HepG2 (cell line): ENCODE results near the gene SSU72. TPM values are rescaled to one million over a fixed set of nuclear protein-coding genes. Genes with fewer than 3 reads are reported as not detected.
A peak's percentile ranks its signal among the peaks of the same experiment; 100 is the strongest.

Source experiments
- ATAC-seq: fragments of 200-7000 bp; cut with Tn5 transposase; 3 replicates; pipeline ENCODE4 v1.9.1; 2020; ENCODE audit warnings: mild to moderate bottlenecking, moderate library complexity
- BruUV-seq: library from RNA; stranded (reverse); fragments of 400-500 nt; replicated peaks from 2 replicates; lab custom pipeline; 2021; lab: Mats Ljungman, UMichigan
- CTCF ChIA-PET: fragments of 300-600 bp; formaldehyde crosslinking; extraction: SDS; loops from one replicate; lab custom pipeline; 2021; ENCODE audit warnings: low total read pairs, inconsistent platforms, low intra/inter-chr PET ratio; lab: Yijun Ruan, JAX
- POLR2A ChIA-PET: fragments of 350-600 bp; sonication (Branson Sonifier 250); formaldehyde crosslinking; loops from one replicate; lab custom pipeline; 2020; ENCODE audit warnings: antibody characterized with exemption, inconsistent platforms; lab: Yijun Ruan, JAX
- DNase-seq: peaks from one replicate; pipeline ENCODE4 v3.0.0-alpha.2; 2015; ENCODE audit warnings: low spot score
- FAIRE-seq: peaks from 3 replicates; lab custom pipeline; 2011; peaks lifted over from hg19 to GRCh38; lab: Jason Lieb, UNC
- H2AFZ ChIP-seq: one replicate; pipeline ENCODE4 v1.6.1; 2011; ENCODE audit warnings: low read length, inconsistent platforms
- H3K27ac ChIP-seq: fragments of 300-600 bp; 3 replicates; pipeline ENCODE4 v1.8.0; 2011; ENCODE audit warnings: mixed run types, mild to moderate bottlenecking, mixed read lengths, low read length, inconsistent platforms; ENCODE audit not compliant: insufficient read depth; ENCODE audit errors: extremely low read length
- H3K27me3 ChIP-seq, 2 experiments: fragments of 200-600 bp in 1 of 2; 2 replicates in 1 of 2; 3 replicates in 1 of 2; pipeline versions ENCODE4 v1.6.0 to v1.8.0; 2011; ENCODE audit warnings: low read length in 2 of 2, mild to moderate bottlenecking in 2 of 2, moderate library complexity in 2 of 2, inconsistent platforms in 1 of 2; ENCODE audit not compliant: insufficient read depth in 2 of 2, control insufficient read depth in 1 of 2
- H3K36me3 ChIP-seq, 2 experiments: fragments of 200-600 bp in 1 of 2; replicated peaks in 1 of 2; 2 replicates in 1 of 2; 3 replicates in 1 of 2; pipeline versions ENCODE4 v1.5.1 to v1.8.0; 2011; ENCODE audit warnings: low read length in 2 of 2, inconsistent platforms in 1 of 2; ENCODE audit not compliant: insufficient read depth in 2 of 2, control insufficient read depth in 1 of 2
- H3K4me1 ChIP-seq: 2 replicates; pipeline ENCODE4 v1.5.1; 2012; ENCODE audit warnings: low read length, inconsistent platforms; ENCODE audit not compliant: insufficient read depth
- H3K4me2 ChIP-seq: 2 replicates; pipeline ENCODE4 v1.6.0; 2011; ENCODE audit warnings: low read depth, low read length, inconsistent platforms
- H3K4me3 ChIP-seq, 3 experiments: fragments of 200-600 bp in 1 of 3; sonication (generic), shearing (Covaris generic) in 1 of 3; replicated peaks in 1 of 3; 2 replicates each; pipeline ENCODE4 v1.5.1; 2011 to 2016; ENCODE audit warnings: low read length in 3 of 3, inconsistent platforms in 2 of 3, low read depth in 2 of 3, mild to moderate bottlenecking in 2 of 3, control low read depth in 1 of 3, mixed read lengths in 1 of 3; ENCODE audit not compliant: insufficient read depth in 1 of 3
- H3K79me2 ChIP-seq: one replicate; pipeline ENCODE4 v1.6.1; 2011; ENCODE audit warnings: low read length, inconsistent platforms; ENCODE audit not compliant: insufficient read depth
- H3K9ac ChIP-seq: 2 replicates; pipeline ENCODE4 v1.6.0; 2011; ENCODE audit warnings: mild to moderate bottlenecking, low read depth, low read length, inconsistent platforms; ENCODE audit not compliant: insufficient read depth
- H3K9me3 ChIP-seq: 2 replicates; pipeline ENCODE4 v1.5.1; 2012; ENCODE audit warnings: mild to moderate bottlenecking, low read length
- H4K20me1 ChIP-seq: 2 replicates; pipeline ENCODE4 v1.6.0; 2011; ENCODE audit warnings: inconsistent platforms, mild to moderate bottlenecking, low read length, moderate library complexity; ENCODE audit not compliant: insufficient read depth
- GPBP1L1 ChIP-seq: sonication (generic); formaldehyde crosslinking; IDR thresholded peaks from 2 replicates; pipeline ENCODE4 v1.5.0; 2020; ENCODE audit warnings: mild to moderate bottlenecking, missing genetic modification reagents
- MED8 ChIP-seq: sonication (generic); formaldehyde crosslinking; IDR thresholded peaks from 2 replicates; pipeline ENCODE4 v1.8.1; 2023; ENCODE audit warnings: mild to moderate bottlenecking, missing genetic modification reagents; ENCODE audit not compliant: insufficient replicate concordance
- PAXIP1 ChIP-seq: sonication (generic); formaldehyde crosslinking; conservative IDR thresholded peaks from 2 replicates; pipeline ENCODE4 v1.4.0; 2020; ENCODE audit warnings: mild to moderate bottlenecking, missing genetic modification reagents, moderate library complexity
- RARA ChIP-seq: IDR thresholded peaks from 2 replicates; pipeline ENCODE4 v1.6.1; 2016; ENCODE audit warnings: missing genetic modification reagents, missing compliant biosample characterization
- SAP130 ChIP-seq: IDR thresholded peaks from 2 replicates; pipeline ENCODE4 v1.6.1; 2016; ENCODE audit warnings: low read depth
- SNAI1 ChIP-seq: sonication (generic); formaldehyde crosslinking; IDR thresholded peaks from 2 replicates; pipeline ENCODE4 v1.5.0; 2020; ENCODE audit warnings: mild to moderate bottlenecking, missing genetic modification reagents, borderline replicate concordance
- SRY ChIP-seq: sonication (generic); formaldehyde crosslinking; IDR thresholded peaks from 2 replicates; pipeline ENCODE4 v1.8.0; 2022; ENCODE audit warnings: mild to moderate bottlenecking, missing genetic modification reagents
- TEAD3 ChIP-seq: optimal IDR thresholded peaks from 2 replicates; pipeline ENCODE3; 2016; ENCODE audit warnings: borderline replicate concordance
- TSC22D2 ChIP-seq: sonication (generic); formaldehyde crosslinking; IDR thresholded peaks from 2 replicates; pipeline ENCODE4 v1.5.1; 2020; ENCODE audit warnings: missing genetic modification reagents, mild to moderate bottlenecking, borderline replicate concordance
- ZBTB2 ChIP-seq: sonication (generic); formaldehyde crosslinking; IDR thresholded peaks from 2 replicates; pipeline ENCODE4 v1.8.0; 2022; ENCODE audit warnings: low read depth, missing genetic modification reagents
- ZKSCAN8 ChIP-seq: IDR thresholded peaks from 2 replicates; pipeline ENCODE4 v1.6.1; 2016; ENCODE audit warnings: borderline replicate concordance, missing genetic modification reagents, missing compliant biosample characterization
- ZNF276 ChIP-seq: sonication (generic); formaldehyde crosslinking; IDR thresholded peaks from 2 replicates; pipeline ENCODE4 v1.4.0; 2020; ENCODE audit warnings: mild to moderate bottlenecking, low read depth, missing genetic modification reagents
- ZNF451 ChIP-seq: sonication (generic); formaldehyde crosslinking; IDR thresholded peaks from 2 replicates; pipeline ENCODE4 v1.5.0; 2020; ENCODE audit warnings: mild to moderate bottlenecking, missing genetic modification reagents
- ZNF749 ChIP-seq: sonication (generic); formaldehyde crosslinking; IDR thresholded peaks from 2 replicates; pipeline ENCODE4 v1.8.0; 2022; ENCODE audit warnings: mild to moderate bottlenecking, missing genetic modification reagents, moderate library complexity, borderline replicate concordance
- ZNF790 ChIP-seq: sonication (generic); formaldehyde crosslinking; IDR thresholded peaks from 2 replicates; pipeline ENCODE4 v1.8.0; 2022; ENCODE audit warnings: missing genetic modification reagents, mild to moderate bottlenecking, borderline replicate concordance
- WGBS: methylation state at CpG from one replicate; pipeline ENCODE4 v1.1.6; 2017; ENCODE audit warnings: low lambda C conversion rate; 5-methylcytosine and 5-hydroxymethylcytosine counted together
- in situ Hi-C: cut with HindIII; loops from 2 replicates; pipeline ENCODE4 v1.10.0; 2017; ENCODE audit warnings: low pct_unique_long_range_greater_than_20kb; ENCODE audit not compliant: extremely low pct_ligation_motif_present
- intact Hi-C: fragments of 100-400 bp; cut with micrococcal nuclease; formaldehyde crosslinking; loops from one replicate; pipeline ENCODE4 v1.10.0; 2022; ENCODE audit not compliant: unreplicated experiment
- polyA plus RNA-seq, 8 experiments: library from polyadenylated mRNA; depleted of rRNA in 3 of 8; stranded (reverse) in 7 of 8; unstranded in 1 of 8; fragments of >200 nt; fragmentation: Illumina TruSeq in 4 of 8; extraction: Trizol in 4 of 8; gene quantifications; 2 replicates each; pipeline versions ENCODE4 v1.2.1 to v1.2.3, GENCODE V29; 2011 to 2016; ENCODE audit warnings: low read depth in 4 of 8, missing spikeins in 1 of 8, mixed read lengths in 1 of 8; ENCODE audit not compliant: insufficient read depth in 1 of 8
- total RNA-seq, 5 experiments: library from RNA; depleted of rRNA; stranded (reverse); fragments of >200 nt; fragmentation: Illumina TruSeq; extraction: Trizol; gene quantifications; 2 replicates each; pipeline ENCODE4 v1.2.3, GENCODE V29; 2016; ENCODE audit warnings: low read depth in 1 of 5

Gene SSU72
- total and polyA plus RNA-seq, 2 of the 13 experiments (the other 11 are each of a cell fraction or from before 2014, with no cell fraction given): 42.8 to 67.1 TPM

GRCh38 chr1:1577367-1578011, 2.8 kb upstream of the SSU72 start:
- Histone ChIP-seq H3K4me1 (peaks cover 46% of the 10 kb centered on the region), H3K4me2 (peak overlapping the region; percentile 70), H3K4me3 (peak overlapping the region in 1 of 3 experiments; percentile 50; a peak in 2 of 6 replicates), H3K36me3 (no peaks in the 10 kb centered on the region), H3K79me2 (peaks cover 18% of the 10 kb centered on the region), H3K9ac (0 out of 2 replicates have a peak overlapping the region, but pooled peaks have one; percentile 24), H4K20me1 (peaks cover 3% of the 10 kb centered on the region), H3K27me3 (peaks cover 0 to 19% of the 10 kb centered on the region in 2 experiments; a peak in 3 of 5 replicates), H3K9me3 (no peaks in the 10 kb centered on the region), H3K27ac (no peak overlapping the region), H2AFZ (no peak overlapping the region)
- intact Hi-C loops (loop anchor here (5.0 kb wide), 1 partner anchor 35 kb away; no protein-coding TSS in a partner anchor), in situ Hi-C loops (loop anchor here (5.0 kb wide), 1 partner anchor 40 kb away; the partner anchor contains the start of gene MIB2)
- FAIRE-seq (no peak), DNase-seq (peak; percentile 20), ATAC-seq (peak; percentile 48)
- ChIA-PET CTCF (no interaction called here), POLR2A (interaction anchor here (1.2 to 4.4 kb wide), 5 partner anchors 9 to 72 kb away, joined by 3 to 29 read pairs (median 5); partner anchors contain the start of gene MIB2)
- BruUV-seq: no TSS peak
- 0% methylated on average over 4 of the region's 10 CpGs for WGBS
- no peak for TF ChIP-seq GPBP1L1
- TF ChIP-seq ZNF451 (CRISPR knock-in tag): 0 out of 2 replicates have a peak, but pooled peaks have one; percentile 33
- peak; percentile 36 for TF ChIP-seq PAXIP1 (CRISPR knock-in tag)
- no peak for TF ChIP-seq SRY
- no peak for TF ChIP-seq ZBTB2 (CRISPR knock-in tag)
- no peak for TF ChIP-seq ZKSCAN8 (CRISPR knock-in tag)
- TF ChIP-seq SAP130: peak; percentile 24; the same call in 1 of the 2 replicates
- TF ChIP-seq MED8 (CRISPR knock-in tag): no peak
- peak; percentile 33 for TF ChIP-seq TEAD3
- no peak for TF ChIP-seq SNAI1
- 0 out of 2 replicates have a peak, but pooled peaks have one; percentile 12 for TF ChIP-seq RARA (CRISPR knock-in tag)
- TF ChIP-seq ZNF749 (CRISPR knock-in tag): no peak
- no peak for TF ChIP-seq TSC22D2 (CRISPR knock-in tag)
- TF ChIP-seq ZNF790 (CRISPR knock-in tag): no peak
- no peak for TF ChIP-seq ZNF276 (CRISPR knock-in tag)
